Mesendoderm (in vitro differentiated cells): ENCODE results near the gene CDSN.

Experiments used
- DNase-seq: peaks from one replicate; pipeline ENCODE4 v3.0.0; 2013
- H2AK5ac ChIP-seq: 2 replicates; pipeline ENCODE4 v1.6.1; 2013; ENCODE audit warnings: low read length, inconsistent platforms
- H2BK120ac ChIP-seq: 2 replicates; pipeline ENCODE4 v1.6.1; 2013; ENCODE audit warnings: low read depth, mild to moderate bottlenecking, low read length, moderate library complexity, mixed read lengths
- H2BK15ac ChIP-seq: replicated peaks from 2 replicates; pipeline ENCODE4 v1.6.1; 2013; ENCODE audit warnings: low read depth, mild to moderate bottlenecking, moderate library complexity
- H2BK5ac ChIP-seq: 2 replicates; pipeline ENCODE4 v1.6.1; 2013; ENCODE audit warnings: low read length, inconsistent platforms
- H3K18ac ChIP-seq: 2 replicates; pipeline ENCODE4 v1.6.1; 2013; ENCODE audit warnings: mild to moderate bottlenecking, low read length, mixed read lengths
- H3K23ac ChIP-seq: one replicate; pipeline ENCODE4 v1.6.1; 2013; ENCODE audit warnings: low read length
- H3K27ac ChIP-seq: 2 replicates; pipeline ENCODE4 v1.5.1; 2013; ENCODE audit warnings: low read depth, mild to moderate bottlenecking, inconsistent platforms, low read length, moderate library complexity
- H3K27me3 ChIP-seq: 2 replicates; pipeline ENCODE4 v1.6.1; 2013; ENCODE audit warnings: low read length, control low read depth, mild to moderate bottlenecking, inconsistent platforms; ENCODE audit not compliant: insufficient read depth, poor library complexity
- H3K36me3 ChIP-seq: 2 replicates; pipeline ENCODE4 v1.6.1; 2013; ENCODE audit warnings: low read length, inconsistent platforms; ENCODE audit not compliant: control insufficient read depth, insufficient read depth
- H3K4ac ChIP-seq: one replicate; pipeline ENCODE4 v1.6.1; 2013; ENCODE audit warnings: low read depth, mild to moderate bottlenecking, low read length, moderate library complexity
- H3K4me1 ChIP-seq: 2 replicates; pipeline ENCODE4 v1.6.1; 2013; ENCODE audit warnings: low read depth, low read length, inconsistent platforms; ENCODE audit not compliant: control insufficient read depth
- H3K4me2 ChIP-seq: 2 replicates; pipeline ENCODE4 v1.6.1; 2013; ENCODE audit warnings: low read length
- H3K4me3 ChIP-seq: 2 replicates; pipeline ENCODE4 v1.5.1; 2013; ENCODE audit warnings: mild to moderate bottlenecking, low read length
- H3K56ac ChIP-seq: one replicate; pipeline ENCODE4 v1.6.1; 2013; ENCODE audit warnings: low read length
- H3K79me1 ChIP-seq: 2 replicates; pipeline ENCODE4 v1.6.1; 2013; ENCODE audit warnings: low read length, inconsistent platforms
- H3K79me2 ChIP-seq: 2 replicates; pipeline ENCODE4 v1.6.1; 2013; ENCODE audit warnings: mild to moderate bottlenecking, low read length; ENCODE audit not compliant: control insufficient read depth, insufficient read depth
- H3K9ac ChIP-seq: 2 replicates; pipeline ENCODE4 v1.6.1; 2013; ENCODE audit warnings: low read length, inconsistent platforms
- H4K5ac ChIP-seq: one replicate; pipeline ENCODE4 v1.6.1; 2013; ENCODE audit warnings: low read length
- H4K8ac ChIP-seq: one replicate; pipeline ENCODE4 v1.6.1; 2013; ENCODE audit warnings: low read depth, mild to moderate bottlenecking, control low read depth, low read length, moderate library complexity
- WGBS: extraction: QIAGEN DNeasy Blood & Tissue Kit; methylation state at CpG from one replicate; pipeline ENCODE4 v1.1.7; 2013; ENCODE audit warnings: low lambda C conversion rate, missing lambda C conversion rate; ENCODE audit not compliant: insufficient coverage; ENCODE audit errors: extremely low coverage; 5-methylcytosine and 5-hydroxymethylcytosine counted together

The CDSN gene

GRCh38 chr6:31115941-31116560, 4.2 kb downstream of the CDSN start:
- Histone ChIP-seq H4K5ac (no peak overlapping the region), H3K79me2 (no peaks in the 10 kb centered on the region), H3K9ac (no peak overlapping the region), H2AK5ac (peak overlapping the region; percentile 31), H3K4me1 (peaks cover 11% of the 10 kb centered on the region), H3K4ac (no peak overlapping the region), H3K4me2 (no peak overlapping the region), H2BK5ac (no peak overlapping the region), H3K27ac (no peak overlapping the region), H3K4me3 (no peak overlapping the region), H3K18ac (no peak overlapping the region), H3K36me3 (no peaks in the 10 kb centered on the region), H2BK15ac (no peak overlapping the region), H3K79me1 (no peaks in the 10 kb centered on the region), H4K8ac (no peak overlapping the region), H2BK120ac (no peak overlapping the region), H3K27me3 (no peaks in the 10 kb centered on the region), H3K56ac (no peak overlapping the region), H3K23ac (no peak overlapping the region)
- DNase-seq: no peak
- no CpG with 5 or more reads among the region's 12 CpGs for WGBS

GRCh38 chr6:31114970-31115849, 5.0 kb downstream of the CDSN start:
- H3K4me3 ChIP-seq: no peak overlapping the region
- H3K36me3 ChIP-seq: no peaks in the 10 kb centered on the region
- H2BK5ac ChIP-seq: peak overlapping the region; percentile 30
- H4K5ac ChIP-seq: no peak overlapping the region
- H3K56ac ChIP-seq: peak overlapping the region; percentile 60
- H4K8ac ChIP-seq: no peak overlapping the region
- no peak overlapping the region for H3K23ac ChIP-seq
- no peak overlapping the region for H3K4me2 ChIP-seq
- peaks cover 15% of the 10 kb centered on the region for H3K4me1 ChIP-seq
- peak overlapping the region; percentile 47 for H3K9ac ChIP-seq
- peak overlapping the region; percentile 85 for H2AK5ac ChIP-seq
- H3K79me1 ChIP-seq: no peaks in the 10 kb centered on the region
- no peak overlapping the region for H3K27ac ChIP-seq
- no peak overlapping the region for H2BK120ac ChIP-seq
- no peak overlapping the region for H2BK15ac ChIP-seq
- WGBS: no CpG with 5 or more reads among the region's 9 CpGs
- H3K79me2 ChIP-seq: no peaks in the 10 kb centered on the region
- no peak overlapping the region for H3K18ac ChIP-seq
- H3K4ac ChIP-seq: no peak overlapping the region
- H3K27me3 ChIP-seq: no peaks in the 10 kb centered on the region
- peak; percentile 70 for DNase-seq

GRCh38 chr6:31114541-31114878, 5.7 kb downstream of the CDSN start, which contains the start of gene PSORS1C1:
PSORS1C1 (plus strand) TSS chr6:31114800; CDS start chr6:31129633, 14,833 bp downstream.
- Histone ChIP-seq H3K79me2 (no peaks in the 10 kb centered on the region), H3K9ac (peak within 1 kb of the TSS; percentile 47), H3K56ac (peak within 1 kb of the TSS; percentile 60), H4K8ac (no peak within 1 kb of the TSS), H4K5ac (no peak within 1 kb of the TSS), H2BK120ac (no peak within 1 kb of the TSS), H3K27ac (peak within 1 kb of the TSS; percentile 36), H3K4me1 (peaks cover 15% of the 10 kb centered on the region), H2AK5ac (peak within 1 kb of the TSS; percentile 85), H3K4ac (no peak within 1 kb of the TSS), H3K4me2 (no peak within 1 kb of the TSS), H3K4me3 (no peak within 1 kb of the TSS), H2BK15ac (no peak within 1 kb of the TSS), H3K27me3 (no peaks in the 10 kb centered on the region), H3K23ac (no peak within 1 kb of the TSS), H3K79me1 (no peaks in the 10 kb centered on the region), H3K18ac (no peak within 1 kb of the TSS), H3K36me3 (no peaks in the 10 kb centered on the region), H2BK5ac (peak within 1 kb of the TSS; percentile 30)
- DNase-seq: peak; percentile 88
- no CpG with 5 or more reads among the region's 3 CpGs for WGBS

DNA sequence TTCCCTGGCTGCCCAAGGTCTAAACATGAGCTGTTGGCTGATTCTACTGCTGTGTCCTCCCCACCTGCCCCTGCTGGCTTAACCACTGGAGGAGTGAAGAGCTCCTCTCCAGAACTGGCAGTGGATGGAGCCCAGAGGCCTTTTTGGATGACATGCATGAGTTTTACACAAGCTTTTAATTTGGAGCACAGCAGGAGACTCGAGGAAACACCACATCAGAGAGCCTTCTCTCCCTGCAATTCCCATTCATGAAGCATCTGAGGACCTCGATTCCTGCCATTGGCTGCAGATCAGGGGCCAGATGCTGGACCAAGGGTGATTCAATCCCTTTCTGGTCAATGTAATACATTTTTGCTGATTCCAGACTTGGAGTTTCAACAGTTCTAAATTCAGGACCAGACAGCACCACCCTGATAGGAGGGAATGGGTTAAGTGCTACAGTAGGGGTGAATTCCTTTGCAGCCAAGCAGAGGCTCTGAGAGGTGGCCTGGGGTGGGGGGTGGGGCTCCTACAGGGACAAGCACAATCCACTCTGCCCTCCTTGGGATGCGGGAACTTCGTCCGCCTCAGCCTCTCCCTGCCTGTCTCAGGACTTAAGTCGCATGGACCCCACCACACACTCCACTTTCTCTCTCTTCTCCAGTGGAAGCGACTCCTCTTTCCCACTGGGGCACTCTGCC, 6.2 kb downstream of the CDSN start:
- H3K27me3 ChIP-seq: no peaks in the 10 kb centered on the region
- WGBS: no CpG with 5 or more reads among the region's 7 CpGs
- DNase-seq: peak; percentile 77

DNA sequence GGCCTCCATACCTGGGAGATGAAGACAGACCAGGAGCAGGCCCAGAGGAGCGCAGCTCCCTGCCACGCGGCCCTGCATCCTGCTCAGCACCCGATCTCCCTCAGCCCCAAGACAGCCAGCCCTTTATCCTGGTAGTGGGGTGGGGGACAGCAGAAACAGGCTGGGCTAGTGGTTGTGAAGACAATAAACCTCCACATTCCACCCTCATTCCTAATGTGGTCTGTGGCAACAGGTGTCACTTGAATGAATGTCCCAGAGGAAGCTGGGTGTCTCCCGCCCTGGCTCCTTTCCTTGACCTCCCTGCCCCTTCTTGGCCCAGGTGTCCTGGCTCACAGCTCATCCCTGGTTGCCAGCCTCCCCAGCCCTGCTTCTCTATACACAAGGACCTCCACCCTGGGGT, 7.8 kb downstream of the CDSN start, which contains the start of gene C6orf15:
Gene C6orf15 (minus strand): TSS at position 98 of the 400 bp plus-strand sequence. CDS start 20 bp downstream, at position 78.
- peak; percentile 47 for DNase-seq
- no peak within 1 kb of the TSS for H4K5ac ChIP-seq
- WGBS: no CpG with 5 or more reads among the region's 5 CpGs

More for the DNA sequence above, 6.2 kb downstream of the CDSN start:
- Histone ChIP-seq H4K8ac (no peak overlapping the region), H3K4me3 (no peak overlapping the region), H3K27ac (peak overlapping the region; percentile 36), H3K18ac (no peak overlapping the region), H3K56ac (peak overlapping the region; percentile 18), H2AK5ac (no peak overlapping the region), H2BK5ac (no peak overlapping the region), H2BK120ac (no peak overlapping the region), H3K4me1 (peaks cover 15% of the 10 kb centered on the region), H2BK15ac (no peak overlapping the region), H4K5ac (no peak overlapping the region), H3K23ac (no peak overlapping the region), H3K9ac (no peak overlapping the region), H3K36me3 (no peaks in the 10 kb centered on the region), H3K4ac (no peak overlapping the region), H3K79me2 (no peaks in the 10 kb centered on the region), H3K4me2 (no peak overlapping the region), H3K79me1 (no peaks in the 10 kb centered on the region)

More for the DNA sequence above, 7.8 kb downstream of the CDSN start, which contains the start of gene C6orf15:
- Histone ChIP-seq H3K36me3 (no peaks in the 10 kb centered on the region), H3K4ac (no peak within 1 kb of the TSS), H2BK5ac (no peak within 1 kb of the TSS), H3K79me1 (no peaks in the 10 kb centered on the region), H3K79me2 (no peaks in the 10 kb centered on the region), H3K4me3 (no peak within 1 kb of the TSS), H2BK120ac (no peak within 1 kb of the TSS), H3K18ac (no peak within 1 kb of the TSS), H2AK5ac (no peak within 1 kb of the TSS), H3K4me2 (no peak within 1 kb of the TSS), H3K9ac (no peak within 1 kb of the TSS), H2BK15ac (no peak within 1 kb of the TSS), H3K27ac (no peak within 1 kb of the TSS), H4K8ac (no peak within 1 kb of the TSS), H3K4me1 (peaks cover 15% of the 10 kb centered on the region), H3K27me3 (no peaks in the 10 kb centered on the region), H3K23ac (no peak within 1 kb of the TSS), H3K56ac (no peak within 1 kb of the TSS)
